Large intestine (tissue), 3 donors: ENCODE measurements around the gene ADAMTS13. TPM values are rescaled to one million over a fixed set of nuclear protein-coding genes. Genes with fewer than 3 reads are reported as not detected.

ENCODE experiments used
- DNase-seq, 2 donors: peaks; one replicate each; pipeline versions ENCODE4 v3.0.0 to v3.0.0-alpha.2; 2013
- H3K27ac ChIP-seq: one replicate; pipeline ENCODE4 v1.5.1; 2013; ENCODE audit warnings: low read length
- H3K27me3 ChIP-seq: 2 replicates; pipeline ENCODE4 v1.6.1; 2013; ENCODE audit warnings: low read length; ENCODE audit not compliant: control insufficient read depth, insufficient read depth
- H3K36me3 ChIP-seq: 2 replicates; pipeline ENCODE4 v1.6.1; 2013; ENCODE audit warnings: low read length; ENCODE audit not compliant: control insufficient read depth, insufficient read depth
- H3K4me1 ChIP-seq: one replicate; pipeline ENCODE4 v1.6.1; 2013; ENCODE audit warnings: low read length; ENCODE audit not compliant: control insufficient read depth, insufficient read depth
- H3K4me3 ChIP-seq: one replicate; pipeline ENCODE4 v1.5.1; 2013; ENCODE audit warnings: low read length
- H3K9me3 ChIP-seq: one replicate; pipeline ENCODE4 v1.6.1; 2013; ENCODE audit warnings: mild to moderate bottlenecking, low read depth, low read length, moderate library complexity; ENCODE audit not compliant: control insufficient read depth
- WGBS: methylation state at CpG from one replicate; pipeline ENCODE4 v1.1.5; 2013; ENCODE audit warnings: low lambda C conversion rate; ENCODE audit not compliant: insufficient coverage; 5-methylcytosine and 5-hydroxymethylcytosine counted together
- polyA plus RNA-seq: library from polyadenylated mRNA; unstranded; fragments of 120-200 nt; gene quantifications from one replicate; pipeline ENCODE4 v1.2.1, GENCODE V29; 2013

ADAMTS13 gene
- polyA plus RNA-seq, 1 donor = 10.4 TPM

GRCh38 chr9:133452562-133452961 is 30.4 kb downstream of the ADAMTS13 start:
- Histone ChIP-seq H3K9me3 (no peaks in the 10 kb centered on the region), H3K36me3 (peaks cover 3% of the 10 kb centered on the region), H3K27ac (no peak overlapping the region), H3K4me3 (no peak overlapping the region), H3K27me3 (no peaks in the 10 kb centered on the region), H3K4me1 (no peaks in the 10 kb centered on the region)
- DNase-seq = no peak
- WGBS = no CpG with 5 or more reads among the region's 7 CpGs

- no CpG with 5 or more reads among the region's 11 CpGs for WGBS
- peaks cover 3% of the 10 kb centered on the region for H3K36me3 ChIP-seq
- DNase-seq = no peak
- H3K9me3 ChIP-seq = no peaks in the 10 kb centered on the region
- no peaks in the 10 kb centered on the region for H3K4me1 ChIP-seq
- no peak overlapping the region for H3K4me3 ChIP-seq
- no peaks in the 10 kb centered on the region for H3K27me3 ChIP-seq
- H3K27ac ChIP-seq = no peak overlapping the region
Observed at GRCh38 chr9:133453651-133454050, 31.5 kb downstream of the ADAMTS13 start.

- H3K9me3 ChIP-seq = no peaks in the 10 kb centered on the region
- no peak overlapping the region for H3K4me3 ChIP-seq
- no CpG with 5 or more reads among the region's 19 CpGs for WGBS
- H3K36me3 ChIP-seq = peaks cover 3% of the 10 kb centered on the region
- H3K4me1 ChIP-seq = peaks cover 7% of the 10 kb centered on the region
- H3K27ac ChIP-seq = no peak overlapping the region
- no peaks in the 10 kb centered on the region for H3K27me3 ChIP-seq
- DNase-seq = no peak
Observed at GRCh38 chr9:133454325-133454724, 32.2 kb downstream of the ADAMTS13 start.

GRCh38 chr9:133454943-133455673 is 32.9 kb downstream of the ADAMTS13 start:
- no peaks in the 10 kb centered on the region for H3K27me3 ChIP-seq
- H3K9me3 ChIP-seq = no peaks in the 10 kb centered on the region
- WGBS = no CpG with 5 or more reads among the region's 20 CpGs
- no peak overlapping the region for H3K4me3 ChIP-seq
- no peak overlapping the region for H3K27ac ChIP-seq
- DNase-seq = no peak
- peaks cover 7% of the 10 kb centered on the region for H3K4me1 ChIP-seq
- peaks cover 3% of the 10 kb centered on the region for H3K36me3 ChIP-seq

GRCh38 chr9:133455936-133456335 is 33.8 kb downstream of the ADAMTS13 start:
- Histone ChIP-seq H3K27me3 (no peaks in the 10 kb centered on the region), H3K9me3 (no peaks in the 10 kb centered on the region), H3K4me1 (peaks cover 10% of the 10 kb centered on the region), H3K36me3 (peaks cover 3% of the 10 kb centered on the region), H3K4me3 (no peak overlapping the region), H3K27ac (no peak overlapping the region)
- WGBS = no CpG with 5 or more reads among the region's 11 CpGs
- DNase-seq = no peak

- H3K27ac ChIP-seq = no peak overlapping the region
- peaks cover 15% of the 10 kb centered on the region for H3K4me1 ChIP-seq
- WGBS = no CpG with 5 or more reads among the region's 9 CpGs
- no peaks in the 10 kb centered on the region for H3K27me3 ChIP-seq
- no peak overlapping the region for H3K4me3 ChIP-seq
- no peaks in the 10 kb centered on the region for H3K9me3 ChIP-seq
- DNase-seq = no peak
- H3K36me3 ChIP-seq = peaks cover 3% of the 10 kb centered on the region
Observed at GRCh38 chr9:133456409-133456808, 34.2 kb downstream of the ADAMTS13 start.

GRCh38 chr9:133457233-133457632 is 35.1 kb downstream of the ADAMTS13 start:
- peaks cover 22% of the 10 kb centered on the region for H3K4me1 ChIP-seq
- H3K4me3 ChIP-seq = no peak overlapping the region
- no peak overlapping the region for H3K27ac ChIP-seq
- H3K27me3 ChIP-seq = no peaks in the 10 kb centered on the region
- DNase-seq = no peak
- WGBS = 93% methylated on average over 3 of the region's 13 CpGs
- no peaks in the 10 kb centered on the region for H3K9me3 ChIP-seq
- peaks cover 3% of the 10 kb centered on the region for H3K36me3 ChIP-seq

GRCh38 chr9:133457748-133458147 is 35.6 kb downstream of the ADAMTS13 start:
- Histone ChIP-seq H3K36me3 (peaks cover 3% of the 10 kb centered on the region), H3K4me1 (peaks cover 26% of the 10 kb centered on the region), H3K4me3 (no peak overlapping the region), H3K9me3 (no peaks in the 10 kb centered on the region), H3K27ac (no peak overlapping the region), H3K27me3 (no peaks in the 10 kb centered on the region)
- no CpG with 5 or more reads among the region's 11 CpGs for WGBS
- DNase-seq = no peak

GRCh38 chr9:133458643-133459312 is 36.6 kb downstream of the ADAMTS13 start:
- Histone ChIP-seq H3K4me3 (peak overlapping the region; percentile 65), H3K9me3 (no peaks in the 10 kb centered on the region), H3K36me3 (peaks cover 7% of the 10 kb centered on the region), H3K4me1 (peaks cover 26% of the 10 kb centered on the region), H3K27ac (peak overlapping the region; percentile 98), H3K27me3 (no peaks in the 10 kb centered on the region)
- no peak for DNase-seq
- WGBS = no CpG with 5 or more reads among the region's 16 CpGs

GRCh38 chr9:133459476-133460404 is 37.6 kb downstream of the ADAMTS13 start, which contains the start of gene CACFD1:
CACFD1 (plus strand) TSS chr9:133459978; CDS start chr9:133460067, 89 bp downstream.
- H3K27ac ChIP-seq = peak within 1 kb of the TSS; percentile 98
- DNase-seq = peak; percentile 95 to 97
- no CpG with 5 or more reads among the region's 86 CpGs for WGBS
- peak within 1 kb of the TSS; percentile 65 for H3K4me3 ChIP-seq
- no peaks in the 10 kb centered on the region for H3K9me3 ChIP-seq
- peaks cover 15% of the 10 kb centered on the region for H3K36me3 ChIP-seq
- peaks cover 26% of the 10 kb centered on the region for H3K4me1 ChIP-seq
- H3K27me3 ChIP-seq = no peaks in the 10 kb centered on the region
